ENCODE data around the gene SPNS2. TPM values are rescaled to one million over a fixed set of nuclear protein-coding genes. Genes with fewer than 3 reads are reported as not detected.

SPNS2 gene
- polyA plus RNA-seq, 1 donor: 7.1 TPM

GRCh38 chr17:4520060-4520893, 21.6 kb downstream of the SPNS2 start:
- DNase-seq (ENCODE audit: low read depth): no peak

GRCh38 chr17:4520894-4521600, 22.4 kb downstream of the SPNS2 start:
- no peak for DNase-seq (ENCODE audit: low read depth)

- DNase-seq (ENCODE audit: low read depth): no peak
Observed at GRCh38 chr17:4522661-4523060, 24.0 kb downstream of the SPNS2 start.

- no peak for DNase-seq (ENCODE audit: low read depth)
Observed at GRCh38 chr17:4523946-4524345, 25.3 kb downstream of the SPNS2 start.

- no peak for DNase-seq (ENCODE audit: low read depth)
Observed at GRCh38 chr17:4525691-4526397, 27.2 kb downstream of the SPNS2 start.

GRCh38 chr17:4527134-4527533, 28.5 kb downstream of the SPNS2 start:
- no peak for DNase-seq (ENCODE audit: low read depth)

- no peak for DNase-seq (ENCODE audit: low read depth)
Observed at GRCh38 chr17:4527566-4528125, 29.0 kb downstream of the SPNS2 start.

GRCh38 chr17:4529533-4530152, 31.0 kb downstream of the SPNS2 start:
- DNase-seq (ENCODE audit: low read depth): no peak

- DNase-seq (ENCODE audit: low read depth): no peak
Observed at GRCh38 chr17:4530799-4531730, 32.4 kb downstream of the SPNS2 start.

GRCh38 chr17:4531988-4532736, 33.5 kb downstream of the SPNS2 start:
- DNase-seq (ENCODE audit: low read depth): no peak

GRCh38 chr17:4532860-4533522, 34.3 kb downstream of the SPNS2 start:
- DNase-seq (ENCODE audit: low read depth): no peak

GRCh38 chr17:4533523-4534504, 35.1 kb downstream of the SPNS2 start:
- DNase-seq (ENCODE audit: low read depth): no peak

- DNase-seq (ENCODE audit: low read depth): no peak
Observed at GRCh38 chr17:4534515-4534914, 35.8 kb downstream of the SPNS2 start.

GRCh38 chr17:4534928-4535666, 36.4 kb downstream of the SPNS2 start:
- DNase-seq (ENCODE audit: low read depth): no peak

GRCh38 chr17:4535667-4536258, 37.1 kb downstream of the SPNS2 start:
- DNase-seq (ENCODE audit: low read depth): no peak

- no peak for DNase-seq (ENCODE audit: low read depth)
Observed at GRCh38 chr17:4536259-4536741, 37.6 kb downstream of the SPNS2 start.

Data from forelimb muscle (tissue), 1 donor.